Measurements from ENCODE around the gene RHBDF2. TPM values are rescaled to one million over a fixed set of nuclear protein-coding genes. Genes with fewer than 3 reads are reported as not detected.

Gene RHBDF2
- total and polyA plus RNA-seq, 2 experiments from 2014 or later: 8.7 to 18.7 TPM

DNA sequence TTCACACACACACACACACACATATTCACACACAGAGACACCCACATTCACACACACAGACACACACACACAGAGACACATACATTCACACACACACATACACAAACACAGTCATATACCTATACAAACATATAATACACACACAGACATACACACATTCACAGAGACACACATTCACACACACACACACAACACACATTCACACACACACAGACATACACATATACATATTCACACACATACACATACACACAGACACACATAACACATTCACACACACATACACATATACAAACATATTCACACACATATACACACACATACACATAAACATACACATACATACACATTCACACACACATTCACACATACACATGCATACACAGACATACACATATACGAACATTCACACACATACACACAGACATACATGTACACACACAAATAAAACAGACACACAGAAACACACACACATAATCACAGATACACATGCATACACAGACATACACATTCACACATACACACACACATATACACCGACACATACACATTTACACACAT is 46.5 kb upstream of the RHBDF2 start:
- TF ChIP-seq, protein P1, sequence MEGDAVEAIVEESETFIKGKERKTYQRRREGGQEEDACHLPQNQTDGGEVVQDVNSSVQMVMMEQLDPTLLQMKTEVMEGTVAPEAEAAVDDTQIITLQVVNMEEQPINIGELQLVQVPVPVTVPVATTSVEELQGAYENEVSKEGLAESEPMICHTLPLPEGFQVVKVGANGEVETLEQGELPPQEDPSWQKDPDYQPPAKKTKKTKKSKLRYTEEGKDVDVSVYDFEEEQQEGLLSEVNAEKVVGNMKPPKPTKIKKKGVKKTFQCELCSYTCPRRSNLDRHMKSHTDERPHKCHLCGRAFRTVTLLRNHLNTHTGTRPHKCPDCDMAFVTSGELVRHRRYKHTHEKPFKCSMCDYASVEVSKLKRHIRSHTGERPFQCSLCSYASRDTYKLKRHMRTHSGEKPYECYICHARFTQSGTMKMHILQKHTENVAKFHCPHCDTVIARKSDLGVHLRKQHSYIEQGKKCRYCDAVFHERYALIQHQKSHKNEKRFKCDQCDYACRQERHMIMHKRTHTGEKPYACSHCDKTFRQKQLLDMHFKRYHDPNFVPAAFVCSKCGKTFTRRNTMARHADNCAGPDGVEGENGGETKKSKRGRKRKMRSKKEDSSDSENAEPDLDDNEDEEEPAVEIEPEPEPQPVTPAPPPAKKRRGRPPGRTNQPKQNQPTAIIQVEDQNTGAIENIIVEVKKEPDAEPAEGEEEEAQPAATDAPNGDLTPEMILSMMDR (IDR thresholded peaks at IDR 0.05; ENCODE audit: low read depth, low read length): no peak
- Histone ChIP-seq H3K4me3 (no peak overlapping the region), H3K9me3 (ENCODE audit: low read depth) (no peaks in the 10 kb centered on the region), H3K4me1 (ENCODE audit: low read depth) (peaks cover 40% of the 10 kb centered on the region), H3K36me3 (no peaks in the 10 kb centered on the region), H3K27me3 (no peaks in the 10 kb centered on the region), H3K27ac (no peak overlapping the region)
- no peak for DNase-seq (ENCODE audit: low read depth in 1 of 2, low spot score in 1 of 2)

DNA sequence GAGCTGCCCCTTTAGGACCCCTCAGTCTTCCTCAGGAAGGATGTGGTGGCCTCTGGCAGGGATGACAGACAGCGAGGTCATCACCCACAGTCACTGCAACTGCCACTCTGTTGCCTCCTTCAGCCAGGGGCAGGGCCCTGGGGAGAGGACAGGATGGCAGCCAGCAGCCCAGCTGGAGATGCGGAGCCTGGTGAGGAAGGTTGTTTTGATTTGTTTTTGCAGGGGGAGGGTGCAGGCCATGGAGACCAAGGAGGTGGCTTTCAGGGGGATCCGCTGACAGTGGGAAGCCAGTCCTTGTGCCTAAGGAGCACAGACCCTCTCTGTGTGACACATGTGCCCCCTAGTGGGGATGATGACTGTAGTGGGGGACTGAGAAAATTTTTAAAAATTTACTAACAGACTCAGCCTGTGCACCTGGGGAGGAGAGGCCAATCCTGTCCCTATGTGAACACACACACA is 46.0 kb upstream of the RHBDF2 start:
- no peak overlapping the region for H3K27ac ChIP-seq
- TF ChIP-seq, protein P1 (IDR thresholded peaks at IDR 0.05; ENCODE audit: low read depth, low read length): peak; percentile 73
- H3K9me3 ChIP-seq (ENCODE audit: low read depth): no peaks in the 10 kb centered on the region
- DNase-seq (ENCODE audit: low read depth in 1 of 2, low spot score in 1 of 2): peak; percentile 80 to 81
- H3K4me1 ChIP-seq (ENCODE audit: low read depth): peaks cover 40% of the 10 kb centered on the region
- H3K27me3 ChIP-seq: no peaks in the 10 kb centered on the region
- no peak overlapping the region for H3K4me3 ChIP-seq
- no peaks in the 10 kb centered on the region for H3K36me3 ChIP-seq

DNA sequence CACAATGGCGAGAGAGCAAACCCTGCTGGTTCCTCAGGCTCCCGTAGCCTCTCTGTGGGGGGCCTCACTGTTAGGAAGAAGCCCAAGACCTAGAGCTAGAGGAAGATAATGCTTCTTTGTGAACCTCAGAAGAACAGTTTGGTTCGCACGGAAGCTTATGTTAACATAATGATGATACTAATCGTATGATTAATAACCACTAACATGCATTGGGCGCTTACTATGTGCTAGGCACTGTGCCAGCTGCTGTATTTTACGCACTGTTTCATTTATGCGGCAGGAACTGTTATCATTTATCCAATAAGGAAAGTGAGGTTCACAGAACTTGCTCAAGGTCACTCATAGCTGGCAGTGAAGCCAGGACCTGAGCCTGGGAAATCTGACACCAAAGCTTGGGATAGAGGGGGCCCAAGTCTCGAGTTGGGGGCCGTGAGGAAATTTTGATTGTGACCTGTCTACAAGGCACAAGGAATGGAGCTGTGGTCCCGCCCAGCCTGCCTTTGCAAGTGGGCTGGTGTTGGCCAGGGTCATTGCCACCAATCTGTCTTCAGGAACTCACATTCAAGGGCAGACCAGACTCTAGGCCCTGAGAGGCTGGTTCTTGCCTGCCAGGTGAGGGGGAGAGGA is 45.4 kb upstream of the RHBDF2 start:
- Histone ChIP-seq H3K9me3 (ENCODE audit: low read depth) (no peaks in the 10 kb centered on the region), H3K4me3 (no peak overlapping the region), H3K4me1 (ENCODE audit: low read depth) (peaks cover 40% of the 10 kb centered on the region), H3K27me3 (no peaks in the 10 kb centered on the region), H3K27ac (no peak overlapping the region), H3K36me3 (no peaks in the 10 kb centered on the region)
- peak in 1 of 2 donors; percentile 90 for DNase-seq (ENCODE audit: low read depth in 1 of 2, low spot score in 1 of 2)
- TF ChIP-seq, protein P1 (IDR thresholded peaks at IDR 0.05; ENCODE audit: low read depth, low read length): no peak

DNA sequence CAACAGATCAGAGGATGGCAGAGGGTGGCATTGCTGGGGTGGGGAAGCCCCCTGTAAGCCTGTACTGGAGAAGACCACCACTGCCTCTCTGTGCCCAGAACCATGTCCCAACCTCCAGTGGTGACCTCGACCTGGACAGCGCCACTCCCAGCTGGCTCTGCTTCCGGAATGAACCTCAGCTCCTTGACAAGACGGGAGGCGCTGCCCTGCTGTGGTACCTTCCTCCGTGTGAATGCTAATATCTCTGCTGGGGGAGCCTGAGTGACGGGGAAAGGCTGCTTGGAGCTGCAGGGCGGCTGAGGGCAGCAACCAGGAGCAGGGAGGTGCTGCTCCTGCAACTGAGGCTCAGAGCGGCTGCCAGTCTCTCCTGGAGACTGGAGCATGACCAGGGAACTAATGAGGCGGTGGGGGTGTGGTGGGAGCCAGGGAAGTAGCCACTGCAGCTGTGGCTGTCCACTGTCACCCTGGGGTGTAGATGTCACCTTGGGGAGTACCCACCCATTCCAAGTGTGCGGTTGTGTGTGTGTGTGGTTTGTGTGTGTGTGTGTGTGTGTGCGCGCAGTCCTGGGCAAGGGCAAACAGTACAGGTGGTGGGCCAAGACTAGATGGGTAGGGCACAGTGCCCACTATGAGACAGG is 44.8 kb upstream of the RHBDF2 start:
- Histone ChIP-seq H3K36me3 (no peaks in the 10 kb centered on the region), H3K27me3 (no peaks in the 10 kb centered on the region), H3K27ac (no peak overlapping the region), H3K4me3 (no peak overlapping the region), H3K4me1 (ENCODE audit: low read depth) (peaks cover 38% of the 10 kb centered on the region), H3K9me3 (ENCODE audit: low read depth) (no peaks in the 10 kb centered on the region)
- TF ChIP-seq, protein P1 (IDR thresholded peaks at IDR 0.05; ENCODE audit: low read depth, low read length): no peak
- no peak for DNase-seq (ENCODE audit: low read depth in 1 of 2, low spot score in 1 of 2)

DNA sequence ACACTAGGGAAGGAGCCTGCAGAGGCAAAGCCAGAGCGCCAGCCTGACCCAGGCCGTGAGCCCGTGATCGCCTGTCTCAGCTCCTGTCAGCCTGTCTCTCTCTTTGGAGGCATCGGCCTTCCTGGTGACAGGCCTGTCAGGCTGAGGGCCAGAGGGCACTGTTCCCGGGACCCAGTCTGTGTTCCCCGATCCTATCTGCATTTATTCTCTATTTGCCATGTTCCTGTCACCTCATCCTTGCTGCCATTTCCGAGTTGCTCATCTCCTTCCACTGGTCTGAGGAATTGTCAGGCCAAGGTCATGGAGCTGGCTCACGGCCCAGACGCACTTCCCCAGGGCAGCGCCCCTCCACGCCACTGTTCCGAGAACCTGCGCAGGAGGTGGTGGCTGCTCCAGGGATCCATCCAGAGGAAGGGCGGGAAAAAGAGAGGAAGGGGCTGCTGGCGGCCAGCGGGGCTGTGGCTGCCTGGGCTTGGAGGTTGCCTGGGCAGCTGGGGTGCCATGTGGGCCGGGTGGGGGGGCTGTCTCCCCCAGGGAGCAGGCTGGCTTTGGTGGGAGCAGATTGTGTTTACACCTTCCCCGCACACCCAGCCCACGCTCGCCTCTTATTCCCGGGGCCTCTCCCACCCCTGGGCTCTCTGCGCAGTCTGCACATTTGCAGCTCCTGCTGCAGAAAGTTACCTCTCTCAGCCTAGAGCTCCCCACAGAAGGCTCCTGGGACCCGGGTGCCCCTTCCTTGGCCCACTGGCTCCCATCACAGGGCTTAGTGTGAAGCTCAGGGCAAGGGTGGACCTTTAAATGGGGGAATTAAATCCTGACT is 43.5 kb upstream of the RHBDF2 start:
- H3K36me3 ChIP-seq: no peaks in the 10 kb centered on the region
- H3K4me1 ChIP-seq (ENCODE audit: low read depth): peaks cover 38% of the 10 kb centered on the region
- TF ChIP-seq, protein P1 (IDR thresholded peaks at IDR 0.05; ENCODE audit: low read depth, low read length): no peak
- H3K27ac ChIP-seq: peak overlapping the region; percentile 49
- no peaks in the 10 kb centered on the region for H3K9me3 ChIP-seq (ENCODE audit: low read depth)
- H3K4me3 ChIP-seq: no peak overlapping the region
- DNase-seq (ENCODE audit: low read depth in 1 of 2, low spot score in 1 of 2): no peak
- H3K27me3 ChIP-seq: no peaks in the 10 kb centered on the region

Data from cardiac muscle cell (in vitro differentiated cells and primary cell).